ENCODE measurements around the gene ARAP3.

Gene ARAP3

GRCh38 chr5:141609044-141609443, 73.0 kb downstream of the ARAP3 start:
- Histone ChIP-seq H3K27ac (ENCODE audit: low read length) (peak overlapping the region; percentile 92), H3K4me2 (ENCODE audit: insufficient read depth, low read length) (peak overlapping the region; percentile 38; the same call in 1 of the 2 replicates), H3K9ac (ENCODE audit: low read depth, low read length) (peak overlapping the region; percentile 28), H3K4me1 (ENCODE audit: insufficient read depth, low read length) (peaks cover 96% of the 10 kb centered on the region), H3K27me3 (ENCODE audit: insufficient read depth, low read length, poor library complexity) (no peaks in the 10 kb centered on the region), H3K79me2 (ENCODE audit: insufficient read depth, low read length) (peaks cover 91% of the 10 kb centered on the region), H3K4me3 (ENCODE audit: low read depth in 1 of 2, low read length in 2 of 2) (no peak overlapping the region), H3K36me3 (ENCODE audit: insufficient read depth, low read length) (peaks cover 23% of the 10 kb centered on the region; the same call in 1 of the 2 replicates), H2AFZ (ENCODE audit: low read depth, low read length) (no peak overlapping the region), H4K20me1 (ENCODE audit: insufficient read depth, low read length) (0 out of 2 replicates have a peak, but pooled peaks cover 3% of the 10 kb centered on the region), H3K9me3 (ENCODE audit: insufficient read depth, low read length, severe bottlenecking) (no peaks in the 10 kb centered on the region)
- no peak for DNase-seq
- ATAC-seq (ENCODE audit: insufficient read depth, low read depth), result no peak
- TF ChIP-seq, protein P1, sequence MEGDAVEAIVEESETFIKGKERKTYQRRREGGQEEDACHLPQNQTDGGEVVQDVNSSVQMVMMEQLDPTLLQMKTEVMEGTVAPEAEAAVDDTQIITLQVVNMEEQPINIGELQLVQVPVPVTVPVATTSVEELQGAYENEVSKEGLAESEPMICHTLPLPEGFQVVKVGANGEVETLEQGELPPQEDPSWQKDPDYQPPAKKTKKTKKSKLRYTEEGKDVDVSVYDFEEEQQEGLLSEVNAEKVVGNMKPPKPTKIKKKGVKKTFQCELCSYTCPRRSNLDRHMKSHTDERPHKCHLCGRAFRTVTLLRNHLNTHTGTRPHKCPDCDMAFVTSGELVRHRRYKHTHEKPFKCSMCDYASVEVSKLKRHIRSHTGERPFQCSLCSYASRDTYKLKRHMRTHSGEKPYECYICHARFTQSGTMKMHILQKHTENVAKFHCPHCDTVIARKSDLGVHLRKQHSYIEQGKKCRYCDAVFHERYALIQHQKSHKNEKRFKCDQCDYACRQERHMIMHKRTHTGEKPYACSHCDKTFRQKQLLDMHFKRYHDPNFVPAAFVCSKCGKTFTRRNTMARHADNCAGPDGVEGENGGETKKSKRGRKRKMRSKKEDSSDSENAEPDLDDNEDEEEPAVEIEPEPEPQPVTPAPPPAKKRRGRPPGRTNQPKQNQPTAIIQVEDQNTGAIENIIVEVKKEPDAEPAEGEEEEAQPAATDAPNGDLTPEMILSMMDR (IDR thresholded peaks at IDR 0.05; ENCODE audit: borderline replicate concordance, extremely low read depth, low read length, poor library complexity, severe bottlenecking), result no peak
- TF ChIP-seq EZH2 (IDR thresholded peaks at IDR 0.05; ENCODE audit: borderline replicate concordance, low read depth, low read length, severe bottlenecking), result no peak

GRCh38 chr5:141608557-141608956, 73.5 kb downstream of the ARAP3 start:
- H3K9ac ChIP-seq (ENCODE audit: low read depth, low read length), result peak overlapping the region; percentile 56; the same call in 1 of the 2 replicates
- H3K27ac ChIP-seq (ENCODE audit: low read length), result peak overlapping the region; percentile 92
- no peak for DNase-seq
- no peak for ATAC-seq (ENCODE audit: insufficient read depth, low read depth)
- peaks cover 96% of the 10 kb centered on the region for H3K4me1 ChIP-seq (ENCODE audit: insufficient read depth, low read length)
- TF ChIP-seq, protein P1 (IDR thresholded peaks at IDR 0.05; ENCODE audit: borderline replicate concordance, extremely low read depth, low read length, poor library complexity, severe bottlenecking), result no peak
- no peak for TF ChIP-seq EZH2 (IDR thresholded peaks at IDR 0.05; ENCODE audit: borderline replicate concordance, low read depth, low read length, severe bottlenecking)
- H3K36me3 ChIP-seq (ENCODE audit: insufficient read depth, low read length), result peaks cover 23% of the 10 kb centered on the region; the same call in 1 of the 2 replicates
- peak overlapping the region; percentile 15; the same call in 1 of the 2 replicates for H3K4me2 ChIP-seq (ENCODE audit: insufficient read depth, low read length)
- peaks cover 3% of the 10 kb centered on the region; the same call in 1 of the 2 replicates for H4K20me1 ChIP-seq (ENCODE audit: insufficient read depth, low read length)
- no peaks in the 10 kb centered on the region for H3K27me3 ChIP-seq (ENCODE audit: insufficient read depth, low read length, poor library complexity)
- H3K79me2 ChIP-seq (ENCODE audit: insufficient read depth, low read length), result peaks cover 91% of the 10 kb centered on the region
- H3K4me3 ChIP-seq (ENCODE audit: low read depth in 1 of 2, low read length in 2 of 2), result no peak overlapping the region
- H3K9me3 ChIP-seq (ENCODE audit: insufficient read depth, low read length, severe bottlenecking), result no peaks in the 10 kb centered on the region
- H2AFZ ChIP-seq (ENCODE audit: low read depth, low read length), result no peak overlapping the region

DNA sequence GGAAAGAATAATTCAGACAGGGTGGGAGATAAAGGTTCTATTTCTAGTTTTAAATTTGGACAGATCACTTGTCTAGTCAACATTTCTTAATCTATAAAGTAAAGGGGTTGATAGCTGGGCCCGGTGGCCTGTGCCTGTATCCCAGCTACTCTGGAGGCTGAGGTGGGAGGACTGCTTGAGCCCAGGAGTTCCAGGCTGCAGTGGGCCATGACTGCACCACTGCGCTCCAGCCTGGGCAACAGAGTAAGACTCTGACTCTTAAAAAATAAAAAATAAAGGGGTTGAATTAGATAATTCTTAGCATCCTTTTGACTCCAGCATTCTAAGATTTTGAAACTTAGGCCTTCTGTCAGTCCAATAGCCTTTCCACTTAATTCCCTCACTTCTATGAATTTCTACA, 74.0 kb downstream of the ARAP3 start:
- Histone ChIP-seq H2AFZ (ENCODE audit: low read depth, low read length) (no peak overlapping the region), H3K4me3 (ENCODE audit: low read depth in 1 of 2, low read length in 2 of 2) (no peak overlapping the region), H3K27ac (ENCODE audit: low read length) (peak overlapping the region; percentile 92), H3K9me3 (ENCODE audit: insufficient read depth, low read length, severe bottlenecking) (no peaks in the 10 kb centered on the region), H3K36me3 (ENCODE audit: insufficient read depth, low read length) (peaks cover 23% of the 10 kb centered on the region; the same call in 1 of the 2 replicates), H3K4me1 (ENCODE audit: insufficient read depth, low read length) (peaks cover 96% of the 10 kb centered on the region), H3K79me2 (ENCODE audit: insufficient read depth, low read length) (peaks cover 91% of the 10 kb centered on the region), H3K27me3 (ENCODE audit: insufficient read depth, low read length, poor library complexity) (no peaks in the 10 kb centered on the region), H4K20me1 (ENCODE audit: insufficient read depth, low read length) (peaks cover 3% of the 10 kb centered on the region; the same call in 1 of the 2 replicates), H3K9ac (ENCODE audit: low read depth, low read length) (peak overlapping the region; percentile 56), H3K4me2 (ENCODE audit: insufficient read depth, low read length) (peak overlapping the region; percentile 57)
- no peak for DNase-seq
- TF ChIP-seq, protein P1 (IDR thresholded peaks at IDR 0.05; ENCODE audit: borderline replicate concordance, extremely low read depth, low read length, poor library complexity, severe bottlenecking), result no peak
- TF ChIP-seq EZH2 (IDR thresholded peaks at IDR 0.05; ENCODE audit: borderline replicate concordance, low read depth, low read length, severe bottlenecking), result no peak
- ATAC-seq (ENCODE audit: insufficient read depth, low read depth), result no peak

All from DND-41 (cell line).